Lung (tissue), 12 donors: ENCODE results near the gene NUDT6. TPM values are rescaled to one million over a fixed set of nuclear protein-coding genes. Genes with fewer than 3 reads are reported as not detected.

ENCODE experiments used
- ATAC-seq: fragments of 200-7000 bp; cut with Tn5 transposase; one replicate; pipeline ENCODE4 v1.9.1; 2020; ENCODE audit warnings: moderate number of reproducible peaks; ENCODE audit not compliant: insufficient read depth, low FRiP score
- DNase-seq, 3 donors: peaks; one replicate each; pipeline ENCODE4 v3.0.0-alpha.2; 2013 to 2017
- H3K27ac ChIP-seq, 2 donors: one replicate each; pipeline ENCODE4 v1.5.1; 2013; ENCODE audit warnings: mild to moderate bottlenecking in 2 of 2, moderate library complexity in 2 of 2, control low read depth in 1 of 2, inconsistent platforms in 1 of 2, low read depth in 1 of 2, low read length in 1 of 2
- H3K27me3 ChIP-seq, 3 donors: one replicate each; pipeline ENCODE4 v1.5.1; 2013; ENCODE audit warnings: low read length in 2 of 3; ENCODE audit not compliant: control insufficient read depth in 3 of 3, insufficient read depth in 3 of 3
- H3K36me3 ChIP-seq, 4 donors: one replicate each; pipeline ENCODE4 v1.5.1; 2013; ENCODE audit warnings: low read length in 4 of 4, mild to moderate bottlenecking in 1 of 4, moderate library complexity in 1 of 4; ENCODE audit not compliant: control insufficient read depth in 4 of 4, insufficient read depth in 4 of 4
- H3K4me1 ChIP-seq, 5 donors: one replicate each; pipeline ENCODE4 v1.5.1; 2013; ENCODE audit warnings: low read length in 5 of 5, mild to moderate bottlenecking in 2 of 5, moderate library complexity in 1 of 5; ENCODE audit not compliant: control insufficient read depth in 5 of 5, insufficient read depth in 5 of 5
- H3K4me3 ChIP-seq: one replicate; pipeline ENCODE4 v1.5.1; 2013; ENCODE audit warnings: mild to moderate bottlenecking, control low read depth, moderate library complexity
- H3K9ac ChIP-seq, 2 donors: one replicate each; pipeline ENCODE4 v1.5.1; 2013; ENCODE audit warnings: low read length in 2 of 2, control low read depth in 1 of 2; ENCODE audit not compliant: insufficient read depth in 1 of 2
- H3K9me3 ChIP-seq, 4 donors: one replicate each; pipeline ENCODE4 v1.5.1; 2013; ENCODE audit warnings: low read length in 3 of 4, mild to moderate bottlenecking in 1 of 4, moderate library complexity in 1 of 4; ENCODE audit not compliant: control insufficient read depth in 4 of 4, insufficient read depth in 3 of 4
- CTCF ChIP-seq: IDR thresholded peaks from 2 replicates; pipeline ENCODE4 v1.5.1; 2012; ENCODE audit warnings: mild to moderate bottlenecking; ENCODE audit errors: control extremely low read depth, extremely low read depth
- WGBS, 2 donors: extraction: QIAGEN DNeasy Blood & Tissue Kit; methylation state at CpG; one replicate each; pipeline ENCODE4 v1.1.7; 2013; 5-methylcytosine and 5-hydroxymethylcytosine counted together
- polyA plus RNA-seq, 2 donors: library from polyadenylated mRNA; stranded (reverse); fragments of 200-250 nt; gene quantifications; one replicate each; pipeline ENCODE4 v1.2.1, GENCODE V29; 2013
- total RNA-seq, 2 donors: library from RNA; depleted of rRNA in 1 of 2; stranded (reverse); fragments of >200 nt in 1 of 2; gene quantifications; one replicate each; pipeline ENCODE4 v1.2.1, GENCODE V29; 2014 to 2021
- donor health status: control.
- donor health status: control.
- donor health status: Bipolar disorder and iron deficiency.
- donor health status: healthy.
- donor health status: DM: yes; HTN: yes; CAD: no.

NUDT6 gene
- total and polyA plus RNA-seq, 4 donors: 3.8 to 9.2 (median 6.7) TPM

- Histone ChIP-seq H3K27me3 (no peaks in the 10 kb centered on the region), H3K9me3 (no peaks in the 10 kb centered on the region), H3K36me3 (no peaks in the 10 kb centered on the region), H3K4me3 (no peak overlapping the region), H3K4me1 (peaks cover 0 to 8% (median 0%) of the 10 kb centered on the region in 5 donors), H3K27ac (no peak overlapping the region), H3K9ac (no peak overlapping the region)
- WGBS, 2 donors: 88 to 94% methylated on average over 4 of the region's 4 CpGs
- no peak for TF ChIP-seq CTCF
- ATAC-seq: no peak
- DNase-seq: no peak
Observed at GRCh38 chr4:122966201-122966600, 43.8 kb upstream of the NUDT6 start.

GRCh38 chr4:122963216-122963615, 40.8 kb upstream of the NUDT6 start:
- no peak overlapping the region for H3K4me3 ChIP-seq
- DNase-seq (no peak), ATAC-seq (no peak)
- peaks cover 0 to 19% (median 0%) of the 10 kb centered on the region in 5 donors for H3K4me1 ChIP-seq
- no peaks in the 10 kb centered on the region for H3K27me3 ChIP-seq
- H3K9ac ChIP-seq: no peak overlapping the region
- no peak overlapping the region for H3K27ac ChIP-seq
- H3K9me3 ChIP-seq: no peaks in the 10 kb centered on the region
- peaks cover 0 to 2% (median 0%) of the 10 kb centered on the region in 4 donors for H3K36me3 ChIP-seq
- TF ChIP-seq CTCF: no peak

GRCh38 chr4:122960611-122961000, 38.2 kb upstream of the NUDT6 start:
- WGBS, 2 donors: 57 to 62% methylated on average over 2 of the region's 2 CpGs
- Histone ChIP-seq H3K4me3 (no peak overlapping the region), H3K36me3 (peaks cover 0 to 2% (median 0%) of the 10 kb centered on the region in 4 donors), H3K27me3 (no peaks in the 10 kb centered on the region), H3K9ac (no peak overlapping the region), H3K27ac (no peak overlapping the region), H3K4me1 (peaks cover 0 to 19% (median 0%) of the 10 kb centered on the region in 5 donors), H3K9me3 (no peaks in the 10 kb centered on the region)
- TF ChIP-seq CTCF: no peak
- no peak for DNase-seq
- ATAC-seq: no peak

- H3K9me3 ChIP-seq: no peaks in the 10 kb centered on the region
- H3K4me1 ChIP-seq: peaks cover 0 to 19% (median 0%) of the 10 kb centered on the region in 5 donors
- no peak for ATAC-seq
- no peak overlapping the region for H3K9ac ChIP-seq
- peaks cover 0 to 2% (median under 1%) of the 10 kb centered on the region in 4 donors for H3K36me3 ChIP-seq
- no peaks in the 10 kb centered on the region for H3K27me3 ChIP-seq
- 61 to 73% methylated on average over 3 of the region's 3 CpGs for WGBS, 2 donors
- no peak for TF ChIP-seq CTCF
- no peak overlapping the region for H3K27ac ChIP-seq
- no peak overlapping the region for H3K4me3 ChIP-seq
- DNase-seq: peak in 2 of 3 donors; percentile 95
Observed at GRCh38 chr4:122959981-122960610, 37.7 kb upstream of the NUDT6 start.
